ENCODE measurements around the gene PXMP2. TPM values are rescaled to one million over a fixed set of nuclear protein-coding genes. Genes with fewer than 3 reads are reported as not detected.

The PXMP2 gene
- polyA plus RNA-seq, 1 donor (not counting 4 experiments of a cell fraction or from before 2014, with no cell fraction given) = 18.0 TPM

DNA sequence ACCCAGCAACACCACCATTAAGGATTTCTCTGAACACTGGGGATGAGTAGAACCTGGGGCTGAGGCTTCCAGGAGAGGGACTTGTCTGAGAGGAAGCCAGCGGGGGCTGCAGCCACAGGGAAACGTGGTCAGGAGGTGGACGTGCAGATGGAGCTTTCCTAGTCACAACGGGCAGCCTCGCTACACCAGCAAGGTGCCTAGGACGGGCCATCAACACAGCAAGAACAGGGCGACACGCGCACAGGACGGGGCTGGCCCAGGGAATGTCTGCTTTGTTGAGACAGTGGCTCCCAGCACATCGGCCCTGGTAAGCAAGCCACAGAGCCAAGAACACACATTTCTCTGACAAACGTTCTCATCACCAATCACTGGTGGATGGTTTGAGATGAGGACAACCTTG is 49.0 kb downstream of the PXMP2 start:
- H3K9ac ChIP-seq (ENCODE audit: control insufficient read depth, extremely low read depth, insufficient read depth, low read length) = no peak overlapping the region
- H3K27me3 ChIP-seq (ENCODE audit: control insufficient read depth, extremely low read depth, insufficient read depth, low read length) = no peaks in the 10 kb centered on the region
- no peak overlapping the region for H3K4me2 ChIP-seq (ENCODE audit: control insufficient read depth, extremely low read depth, insufficient read depth, low read depth, low read length)
- H3K27ac ChIP-seq (ENCODE audit: control insufficient read depth, insufficient read depth, low read length) = no peak overlapping the region
- no peaks in the 10 kb centered on the region for H3K9me3 ChIP-seq (ENCODE audit: control insufficient read depth, low read depth, low read length)
- DNase-seq (ENCODE audit: low read depth, low spot score) (no peak), FAIRE-seq (no peak)
- H3K4me3 ChIP-seq (ENCODE audit: control insufficient read depth in 2 of 3, extremely low read depth in 1 of 3, insufficient read depth in 2 of 3, low read depth in 1 of 3, low read length in 3 of 3) = no peak overlapping the region
- H4K20me1 ChIP-seq (ENCODE audit: control insufficient read depth, extremely low read depth, insufficient read depth, low read length) = peaks cover 21% of the 10 kb centered on the region
- no peaks in the 10 kb centered on the region for H3K4me1 ChIP-seq (ENCODE audit: control insufficient read depth, extremely low read depth, insufficient read depth, low read length)
- no peak overlapping the region for H2AFZ ChIP-seq (ENCODE audit: control insufficient read depth, low read length)
- no peaks in the 10 kb centered on the region for H3K9me1 ChIP-seq (ENCODE audit: control insufficient read depth, extremely low read depth, insufficient read depth, low read length)
- dilution Hi-C loops (cut with MboI; ENCODE audit: extremely low pct_ligation_motif_present, low sequenced_read_pairs) = no loop called here
- H3K36me3 ChIP-seq (ENCODE audit: control insufficient read depth in 2 of 2, extremely low read depth in 1 of 2, insufficient read depth in 2 of 2, low read length in 2 of 2) = peaks cover 57 to 58% of the 10 kb centered on the region in 2 experiments
- H3K79me2 ChIP-seq (ENCODE audit: control insufficient read depth, insufficient read depth, low read length) = peaks cover 36% of the 10 kb centered on the region
- TF ChIP-seq, protein P1, sequence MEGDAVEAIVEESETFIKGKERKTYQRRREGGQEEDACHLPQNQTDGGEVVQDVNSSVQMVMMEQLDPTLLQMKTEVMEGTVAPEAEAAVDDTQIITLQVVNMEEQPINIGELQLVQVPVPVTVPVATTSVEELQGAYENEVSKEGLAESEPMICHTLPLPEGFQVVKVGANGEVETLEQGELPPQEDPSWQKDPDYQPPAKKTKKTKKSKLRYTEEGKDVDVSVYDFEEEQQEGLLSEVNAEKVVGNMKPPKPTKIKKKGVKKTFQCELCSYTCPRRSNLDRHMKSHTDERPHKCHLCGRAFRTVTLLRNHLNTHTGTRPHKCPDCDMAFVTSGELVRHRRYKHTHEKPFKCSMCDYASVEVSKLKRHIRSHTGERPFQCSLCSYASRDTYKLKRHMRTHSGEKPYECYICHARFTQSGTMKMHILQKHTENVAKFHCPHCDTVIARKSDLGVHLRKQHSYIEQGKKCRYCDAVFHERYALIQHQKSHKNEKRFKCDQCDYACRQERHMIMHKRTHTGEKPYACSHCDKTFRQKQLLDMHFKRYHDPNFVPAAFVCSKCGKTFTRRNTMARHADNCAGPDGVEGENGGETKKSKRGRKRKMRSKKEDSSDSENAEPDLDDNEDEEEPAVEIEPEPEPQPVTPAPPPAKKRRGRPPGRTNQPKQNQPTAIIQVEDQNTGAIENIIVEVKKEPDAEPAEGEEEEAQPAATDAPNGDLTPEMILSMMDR (optimal IDR thresholded peaks at IDR 0.05 in 1 of 3, IDR thresholded peaks at IDR 0.05 in 1 of 3, conservative IDR thresholded peaks at IDR 0.05 in 1 of 3; ENCODE audit: extremely low read depth in 1 of 3, insufficient read depth in 2 of 3, low read length in 3 of 3) = no peak
- TF ChIP-seq EZH2 (IDR thresholded peaks at IDR 0.05; ENCODE audit: low read length) = no peak

DNA sequence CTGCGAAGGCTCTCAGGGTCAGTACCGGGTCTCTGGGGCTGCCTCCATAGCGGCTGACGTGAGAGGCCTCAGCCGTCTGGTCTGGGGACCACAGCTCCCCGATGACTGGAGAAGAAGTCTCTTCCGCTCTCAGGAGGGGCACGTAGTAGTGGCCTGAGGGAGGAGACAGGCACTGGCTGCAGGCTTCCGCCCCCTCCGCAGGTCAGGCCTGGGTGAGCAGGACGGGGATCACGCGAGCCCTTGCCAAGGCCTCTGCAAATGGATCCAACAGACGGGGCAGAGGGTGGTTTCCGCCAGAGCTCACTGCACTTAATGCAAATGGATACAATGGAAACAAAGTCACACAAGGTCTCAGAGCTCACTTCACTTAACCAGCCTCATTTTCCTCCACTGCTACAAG is 49.5 kb downstream of the PXMP2 start:
- H3K9ac ChIP-seq (ENCODE audit: control insufficient read depth, extremely low read depth, insufficient read depth, low read length) = no peak overlapping the region
- FAIRE-seq (no peak), DNase-seq (ENCODE audit: low read depth, low spot score) (no peak)
- H3K27me3 ChIP-seq (ENCODE audit: control insufficient read depth, extremely low read depth, insufficient read depth, low read length) = no peaks in the 10 kb centered on the region
- no peak overlapping the region for H3K27ac ChIP-seq (ENCODE audit: control insufficient read depth, insufficient read depth, low read length)
- no peaks in the 10 kb centered on the region for H3K4me1 ChIP-seq (ENCODE audit: control insufficient read depth, extremely low read depth, insufficient read depth, low read length)
- no peak overlapping the region for H3K4me2 ChIP-seq (ENCODE audit: control insufficient read depth, extremely low read depth, insufficient read depth, low read depth, low read length)
- H4K20me1 ChIP-seq (ENCODE audit: control insufficient read depth, extremely low read depth, insufficient read depth, low read length) = peaks cover 24% of the 10 kb centered on the region
- TF ChIP-seq, protein P1 (optimal IDR thresholded peaks at IDR 0.05 in 1 of 3, IDR thresholded peaks at IDR 0.05 in 1 of 3, conservative IDR thresholded peaks at IDR 0.05 in 1 of 3; ENCODE audit: extremely low read depth in 1 of 3, insufficient read depth in 2 of 3, low read length in 3 of 3) = no peak
- no peak for TF ChIP-seq EZH2 (IDR thresholded peaks at IDR 0.05; ENCODE audit: low read length)
- no peak overlapping the region for H3K4me3 ChIP-seq (ENCODE audit: control insufficient read depth in 2 of 3, extremely low read depth in 1 of 3, insufficient read depth in 2 of 3, low read depth in 1 of 3, low read length in 3 of 3)
- no peaks in the 10 kb centered on the region for H3K9me3 ChIP-seq (ENCODE audit: control insufficient read depth, low read depth, low read length)
- no peaks in the 10 kb centered on the region for H3K9me1 ChIP-seq (ENCODE audit: control insufficient read depth, extremely low read depth, insufficient read depth, low read length)
- dilution Hi-C loops (cut with MboI; ENCODE audit: extremely low pct_ligation_motif_present, low sequenced_read_pairs) = no loop called here
- H2AFZ ChIP-seq (ENCODE audit: control insufficient read depth, low read length) = no peak overlapping the region
- peaks cover 38% of the 10 kb centered on the region for H3K79me2 ChIP-seq (ENCODE audit: control insufficient read depth, insufficient read depth, low read length)
- peaks cover 56 to 58% of the 10 kb centered on the region in 2 experiments for H3K36me3 ChIP-seq (ENCODE audit: control insufficient read depth in 2 of 2, extremely low read depth in 1 of 2, insufficient read depth in 2 of 2, low read length in 2 of 2)
